Measurements from ENCODE around the gene MYO1C. TPM values are rescaled to one million over a fixed set of nuclear protein-coding genes. Genes with fewer than 3 reads are reported as not detected.

Gene MYO1C
- total RNA-seq, 1 experiment from 2014 or later: 171 TPM

DNA sequence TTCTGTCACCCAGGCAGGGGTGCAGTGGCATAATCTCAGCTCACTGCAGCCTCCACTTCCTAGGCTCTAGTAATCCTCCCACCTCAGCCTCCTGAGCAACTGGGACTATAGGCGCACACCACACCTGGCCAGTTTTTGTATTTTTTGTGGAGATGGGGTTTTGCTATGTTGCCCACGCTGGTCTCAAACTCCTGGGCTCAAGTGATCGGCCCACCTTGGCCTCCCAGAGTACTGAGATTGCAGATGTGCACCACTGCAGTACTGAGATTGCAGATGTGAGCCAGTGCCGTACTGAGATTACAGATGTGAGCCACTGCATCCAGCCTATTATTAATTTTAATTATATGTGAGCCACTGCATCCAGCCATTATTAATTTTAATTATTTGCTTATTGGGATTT is 50.3 kb downstream of the MYO1C start:
- peaks cover 20% of the 10 kb centered on the region for H3K4me1 ChIP-seq
- CTCF ChIA-PET: interaction anchor here (1.4 kb wide), 1 partner anchor 77 kb away, joined by 5 read pairs; no protein-coding TSS in a partner anchor
- Mint-ChIP-seq H3K27me3 (ENCODE audit: insufficient read depth, unreplicated experiment) (no peaks in the 10 kb centered on the region), H3K27ac (ENCODE audit: unreplicated experiment) (no peak overlapping the region), H3K4me1 (ENCODE audit: low read depth, unreplicated experiment) (no peaks in the 10 kb centered on the region), H3K9me3 (ENCODE audit: unreplicated experiment) (no peaks in the 10 kb centered on the region), H3K4me3 (ENCODE audit: unreplicated experiment) (no peak overlapping the region), H3K36me3 (ENCODE audit: insufficient read depth, unreplicated experiment) (peaks cover 62% of the 10 kb centered on the region)
- no TSS peak for BruUV-seq (replicated peaks)
- TF ChIP-seq, protein P1, sequence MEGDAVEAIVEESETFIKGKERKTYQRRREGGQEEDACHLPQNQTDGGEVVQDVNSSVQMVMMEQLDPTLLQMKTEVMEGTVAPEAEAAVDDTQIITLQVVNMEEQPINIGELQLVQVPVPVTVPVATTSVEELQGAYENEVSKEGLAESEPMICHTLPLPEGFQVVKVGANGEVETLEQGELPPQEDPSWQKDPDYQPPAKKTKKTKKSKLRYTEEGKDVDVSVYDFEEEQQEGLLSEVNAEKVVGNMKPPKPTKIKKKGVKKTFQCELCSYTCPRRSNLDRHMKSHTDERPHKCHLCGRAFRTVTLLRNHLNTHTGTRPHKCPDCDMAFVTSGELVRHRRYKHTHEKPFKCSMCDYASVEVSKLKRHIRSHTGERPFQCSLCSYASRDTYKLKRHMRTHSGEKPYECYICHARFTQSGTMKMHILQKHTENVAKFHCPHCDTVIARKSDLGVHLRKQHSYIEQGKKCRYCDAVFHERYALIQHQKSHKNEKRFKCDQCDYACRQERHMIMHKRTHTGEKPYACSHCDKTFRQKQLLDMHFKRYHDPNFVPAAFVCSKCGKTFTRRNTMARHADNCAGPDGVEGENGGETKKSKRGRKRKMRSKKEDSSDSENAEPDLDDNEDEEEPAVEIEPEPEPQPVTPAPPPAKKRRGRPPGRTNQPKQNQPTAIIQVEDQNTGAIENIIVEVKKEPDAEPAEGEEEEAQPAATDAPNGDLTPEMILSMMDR (IDR thresholded peaks at IDR 0.05; ENCODE audit: insufficient read depth in 1 of 2, low read depth in 1 of 2, low read length in 1 of 2, severe bottlenecking in 1 of 2, unreplicated experiment in 1 of 2): no peak
- H3K27me3 ChIP-seq (replicated peaks; ENCODE audit: control insufficient read depth, insufficient read depth, low read length): no peaks in the 10 kb centered on the region
- intact Hi-C loops (cut with micrococcal nuclease; ENCODE audit: unreplicated experiment): no loop called here
- DNase-seq: no peak
- no peak overlapping the region for H3K4me3 ChIP-seq (ENCODE audit: low read depth, low read length)
- no peaks in the 10 kb centered on the region for H3K9me3 ChIP-seq
- POLR2A ChIA-PET: no interaction called here
- H3K36me3 ChIP-seq (ENCODE audit: control insufficient read depth, insufficient read depth, low read length): no peaks in the 10 kb centered on the region; the same call in none of the 2 replicates

DNA sequence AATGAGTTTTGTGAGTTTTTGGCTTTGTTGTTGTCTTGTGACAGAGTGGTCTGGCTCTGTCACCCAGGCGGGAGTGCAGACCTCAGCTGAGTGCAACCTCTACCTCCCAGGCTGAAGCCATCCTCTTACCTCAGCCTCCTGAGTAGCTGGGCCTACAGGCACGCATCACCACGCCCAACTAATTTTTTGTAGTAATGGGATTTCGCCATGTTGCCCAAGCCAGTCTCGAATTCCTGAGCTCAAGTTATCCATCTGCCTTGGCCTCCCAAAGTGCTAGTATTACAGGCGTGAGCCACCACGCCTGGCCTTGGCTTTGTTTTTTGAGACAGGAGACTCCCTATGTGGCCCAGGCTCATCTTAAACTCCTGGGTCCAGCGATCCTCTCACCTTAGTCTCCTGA is 51.6 kb downstream of the MYO1C start:
- ChIA-PET CTCF (interaction anchor here (0.6 kb wide), 1 partner anchor 22 kb away, joined by 3 read pairs; no protein-coding TSS in a partner anchor), POLR2A (no interaction called here)
- H3K9me3 Mint-ChIP-seq (ENCODE audit: unreplicated experiment): no peaks in the 10 kb centered on the region
- Histone ChIP-seq H3K27me3 (replicated peaks; ENCODE audit: control insufficient read depth, insufficient read depth, low read length) (no peaks in the 10 kb centered on the region), H3K36me3 (ENCODE audit: control insufficient read depth, insufficient read depth, low read length) (peaks cover 2% of the 10 kb centered on the region), H3K4me3 (ENCODE audit: low read depth, low read length) (no peak overlapping the region), H3K4me1 (peaks cover 20% of the 10 kb centered on the region), H3K9me3 (no peaks in the 10 kb centered on the region)
- intact Hi-C loops (cut with micrococcal nuclease; ENCODE audit: unreplicated experiment): no loop called here
- peaks cover 7% of the 10 kb centered on the region for H3K4me1 Mint-ChIP-seq (ENCODE audit: low read depth, unreplicated experiment)
- no peaks in the 10 kb centered on the region for H3K27me3 Mint-ChIP-seq (ENCODE audit: insufficient read depth, unreplicated experiment)
- no peak overlapping the region for H3K4me3 Mint-ChIP-seq (ENCODE audit: unreplicated experiment)
- TF ChIP-seq, protein P1 (IDR thresholded peaks at IDR 0.05; ENCODE audit: insufficient read depth in 1 of 2, low read depth in 1 of 2, low read length in 1 of 2, severe bottlenecking in 1 of 2, unreplicated experiment in 1 of 2): no peak
- no peak overlapping the region for H3K27ac Mint-ChIP-seq (ENCODE audit: unreplicated experiment)
- no TSS peak for BruUV-seq (replicated peaks)
- H3K36me3 Mint-ChIP-seq (ENCODE audit: insufficient read depth, unreplicated experiment): peaks cover 63% of the 10 kb centered on the region
- no peak for DNase-seq

DNA sequence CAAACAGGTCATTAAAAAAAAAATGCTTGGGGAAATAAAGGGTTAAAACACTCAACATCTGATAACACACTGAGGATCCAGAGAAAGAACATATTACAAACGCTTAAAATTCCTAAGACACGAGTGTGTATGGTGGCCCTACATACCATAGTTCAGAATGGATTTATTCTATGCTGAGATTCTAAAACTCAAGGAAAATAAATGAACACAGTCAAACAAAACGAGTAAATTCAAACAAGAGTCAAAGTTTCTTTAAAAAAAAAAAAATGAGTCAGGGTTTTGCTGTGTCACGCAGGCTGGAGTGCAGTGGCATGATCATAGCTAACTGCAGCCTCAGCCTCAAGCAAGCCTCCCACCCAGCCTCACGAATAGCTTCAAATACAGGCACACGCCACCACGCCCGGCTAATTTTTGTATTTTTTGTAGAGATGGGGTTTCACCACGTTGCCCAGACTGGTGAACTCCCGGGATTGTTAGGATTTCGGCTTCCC is 53.8 kb downstream of the MYO1C start:
- Mint-ChIP-seq H3K36me3 (ENCODE audit: insufficient read depth, unreplicated experiment) (peaks cover 75% of the 10 kb centered on the region), H3K9me3 (ENCODE audit: unreplicated experiment) (no peaks in the 10 kb centered on the region), H3K27ac (ENCODE audit: unreplicated experiment) (peak overlapping the region; percentile 79), H3K4me3 (ENCODE audit: unreplicated experiment) (peak overlapping the region; percentile 20), H3K27me3 (ENCODE audit: insufficient read depth, unreplicated experiment) (no peaks in the 10 kb centered on the region), H3K4me1 (ENCODE audit: low read depth, unreplicated experiment) (peaks cover 7% of the 10 kb centered on the region)
- POLR2A ChIA-PET: interaction anchor here (0.7 kb wide), 1 partner anchor 381 kb away, joined by 4 read pairs; no protein-coding TSS in a partner anchor
- Histone ChIP-seq H3K36me3 (ENCODE audit: control insufficient read depth, insufficient read depth, low read length) (peaks cover 2% of the 10 kb centered on the region), H3K27me3 (replicated peaks; ENCODE audit: control insufficient read depth, insufficient read depth, low read length) (no peaks in the 10 kb centered on the region), H3K4me1 (peaks cover 20% of the 10 kb centered on the region), H3K9me3 (no peaks in the 10 kb centered on the region), H3K4me3 (ENCODE audit: low read depth, low read length) (no peak overlapping the region)
- BruUV-seq (replicated peaks): no TSS peak
- TF ChIP-seq, protein P1 (IDR thresholded peaks at IDR 0.05; ENCODE audit: insufficient read depth in 1 of 2, low read depth in 1 of 2, low read length in 1 of 2, severe bottlenecking in 1 of 2, unreplicated experiment in 1 of 2): no peak
- intact Hi-C loops (cut with micrococcal nuclease; ENCODE audit: unreplicated experiment): no loop called here
- CTCF ChIA-PET: interaction anchor here (0.7 kb wide), 2 partner anchors 95 to 844 kb away, joined by 3 to 5 read pairs; no protein-coding TSS in a partner anchor
- no peak for DNase-seq
